PC-3 (cell line): Measurements from ENCODE around the gene PLVAP. TPM values are rescaled to one million over a fixed set of nuclear protein-coding genes. Genes with fewer than 3 reads are reported as not detected.

ENCODE experiments used
- ATAC-seq: fragments of 200-7000 bp; cut with Tn5 transposase; 2 replicates; pipeline ENCODE4 v1.9.1; 2020; ENCODE audit warnings: mild to moderate bottlenecking, moderate library complexity
- BruUV-seq: library from RNA; stranded (reverse); fragments of 400-500 nt; replicated peaks from 2 replicates; lab custom pipeline; 2021; lab: Mats Ljungman, UMichigan
- CTCF ChIA-PET: fragments of 300-600 bp; sonication (Branson Sonifier 250); formaldehyde crosslinking; loops from one replicate; lab custom pipeline; 2022; ENCODE audit warnings: antibody characterized with exemption; lab: Charles Lee
- POLR2A ChIA-PET: fragments of 300-600 bp; sonication (Branson Sonifier 250); formaldehyde crosslinking; loops from one replicate; lab custom pipeline; 2022; ENCODE audit warnings: antibody characterized with exemption; ENCODE audit not compliant: unreplicated experiment; lab: Charles Lee
- DNase-seq: peaks from one replicate; pipeline ENCODE4 v3.0.0-alpha.2; 2015
- H2AFZ ChIP-seq: fragments of 300-600 bp; sonication (generic); 2 replicates; pipeline ENCODE4 v1.6.0; 2016; ENCODE audit warnings: antibody characterized with exemption, low read length
- H3F3A ChIP-seq: fragments of 300-600 bp; sonication (generic); one replicate; pipeline ENCODE4 v1.6.0; 2017; ENCODE audit warnings: antibody characterized with exemption, low read length, control low read depth, mild to moderate bottlenecking; ENCODE audit not compliant: unreplicated experiment
- H3K27ac ChIP-seq: fragments of 300-600 bp; sonication (generic); 2 replicates; pipeline ENCODE4 v1.5.1; 2016; ENCODE audit warnings: mild to moderate bottlenecking, low read length
- H3K27me3 ChIP-seq: fragments of 300-600 bp; sonication (generic); 2 replicates; pipeline ENCODE4 v1.6.1; 2016; ENCODE audit warnings: low read length, mixed read lengths
- H3K36me3 ChIP-seq: fragments of 300-600 bp; sonication (generic); 2 replicates; pipeline ENCODE4 v1.6.1; 2016; ENCODE audit warnings: low read depth, mixed run types, low read length, mixed read lengths
- H3K4me1 ChIP-seq: fragments of 300-600 bp; sonication (generic); 2 replicates; pipeline ENCODE4 v1.5.1; 2016; ENCODE audit warnings: low read length; ENCODE audit not compliant: insufficient read depth
- H3K4me2 ChIP-seq: fragments of 300-600 bp; sonication (generic); 2 replicates; pipeline ENCODE4 v1.6.0; 2016; ENCODE audit warnings: low read length
- H3K4me3 ChIP-seq: fragments of 300-600 bp; sonication (generic); 2 replicates; pipeline ENCODE4 v1.5.1; 2016; ENCODE audit warnings: mild to moderate bottlenecking, low read length, mixed read lengths
- H3K79me2 ChIP-seq: fragments of 300-600 bp; sonication (generic); 2 replicates; pipeline ENCODE4 v1.6.1; 2017; ENCODE audit warnings: low read length, mixed read lengths
- H3K9ac ChIP-seq: fragments of 300-600 bp; sonication (generic); 2 replicates; pipeline ENCODE4 v1.6.0; 2016; ENCODE audit warnings: mild to moderate bottlenecking, low read length
- H3K9me2 ChIP-seq: fragments of 300-600 bp; sonication (generic); replicated peaks from 2 replicates; pipeline ENCODE4 v1.6.1; 2016; ENCODE audit warnings: mixed run types, low read length, mixed read lengths
- H3K9me3 ChIP-seq: fragments of 300-600 bp; sonication (generic); 2 replicates; pipeline ENCODE4 v1.6.1; 2016; ENCODE audit warnings: low read length, mixed read lengths
- H4K20me1 ChIP-seq: fragments of 300-600 bp; sonication (generic); 2 replicates; pipeline ENCODE4 v1.6.1; 2016; ENCODE audit warnings: low read length, mixed read lengths
- EZH2 ChIP-seq: fragments of 300-600 bp; sonication (generic); IDR thresholded peaks from one replicate; pipeline ENCODE4 v1.6.1; 2017; ENCODE audit warnings: antibody characterized with exemption, mild to moderate bottlenecking, low read length; ENCODE audit not compliant: unreplicated experiment
- EZH2phosphoT487 ChIP-seq: fragments of 300-600 bp; sonication (generic); IDR thresholded peaks from 2 replicates; pipeline ENCODE4 v1.6.1; 2018; ENCODE audit warnings: mild to moderate bottlenecking, antibody characterized with exemption, low read length, borderline replicate concordance
- intact Hi-C: fragments of 100-400 bp; cut with micrococcal nuclease; formaldehyde crosslinking; loops from 2 replicates; pipeline ENCODE4 v1.9.0; 2023
- total RNA-seq: library from RNA; depleted of rRNA; stranded (reverse); fragments of >200 nt; gene quantifications from 2 replicates; pipeline ENCODE4 v1.2.3, GENCODE V29; 2014
- TF ChIP-seq, protein P1 (sequence below): fragments of 300-600 bp; sonication (generic); conservative IDR thresholded peaks from 2 replicates; pipeline ENCODE4 v1.5.1; 2017; ENCODE audit warnings: antibody characterized with exemption, low read depth, mild to moderate bottlenecking, low read length

Gene PLVAP
- total RNA-seq, 1 experiment from 2014 or later: not detected

DNA sequence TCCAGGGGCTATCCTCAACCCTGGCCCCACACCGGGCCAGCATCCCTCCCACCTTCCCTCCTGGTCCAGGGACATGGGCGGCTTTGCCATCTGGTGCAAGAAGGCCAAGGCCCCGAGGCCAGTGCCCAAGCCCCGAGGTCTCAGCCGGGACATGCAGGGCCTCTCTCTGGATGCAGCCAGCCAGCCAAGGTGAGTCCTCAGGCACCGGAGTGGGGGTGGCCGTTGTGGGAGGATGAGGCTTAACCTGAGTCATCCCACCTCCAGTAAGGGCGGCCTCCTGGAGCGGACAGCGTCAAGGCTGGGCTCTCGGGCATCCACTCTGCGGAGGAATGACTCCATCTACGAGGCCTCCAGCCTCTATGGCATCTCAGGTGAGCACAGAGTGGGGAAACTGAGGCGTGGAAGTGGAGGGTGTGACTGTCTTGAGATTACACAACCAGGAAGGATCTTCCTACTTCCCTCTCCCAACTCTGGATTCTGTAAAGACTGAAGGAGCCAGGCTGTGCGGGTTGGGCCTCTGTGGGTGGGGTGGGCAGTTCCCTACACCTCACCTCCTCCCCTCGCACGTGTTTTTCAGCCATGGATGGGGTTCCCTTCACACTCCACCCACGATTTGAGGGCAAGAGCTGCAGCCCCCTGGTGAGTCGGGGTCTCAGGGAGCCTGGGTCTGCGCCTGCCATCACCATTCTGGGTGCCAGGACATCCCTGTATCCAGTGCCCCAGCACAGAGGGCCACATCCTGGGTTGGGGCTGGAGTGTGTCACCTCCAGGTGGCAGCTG, 46.5 kb upstream of the PLVAP start:
- ATAC-seq: no peak
- Histone ChIP-seq H3K27me3 (no peaks in the 10 kb centered on the region), H3K9me3 (no peaks in the 10 kb centered on the region), H3F3A (no peaks in the 10 kb centered on the region), H3K36me3 (no peaks in the 10 kb centered on the region), H4K20me1 (no peaks in the 10 kb centered on the region), H3K4me1 (peaks cover 14% of the 10 kb centered on the region; the same call in 1 of the 2 replicates), H3K9ac (no peak overlapping the region), H3K79me2 (peaks cover 7% of the 10 kb centered on the region; the same call in 1 of the 2 replicates), H3K27ac (no peak overlapping the region), H3K9me2 (no peaks in the 10 kb centered on the region), H3K4me3 (no peak overlapping the region), H2AFZ (no peak overlapping the region), H3K4me2 (no peak overlapping the region)
- ChIA-PET CTCF (no interaction called here), POLR2A (no interaction called here)
- TF ChIP-seq, protein P1, sequence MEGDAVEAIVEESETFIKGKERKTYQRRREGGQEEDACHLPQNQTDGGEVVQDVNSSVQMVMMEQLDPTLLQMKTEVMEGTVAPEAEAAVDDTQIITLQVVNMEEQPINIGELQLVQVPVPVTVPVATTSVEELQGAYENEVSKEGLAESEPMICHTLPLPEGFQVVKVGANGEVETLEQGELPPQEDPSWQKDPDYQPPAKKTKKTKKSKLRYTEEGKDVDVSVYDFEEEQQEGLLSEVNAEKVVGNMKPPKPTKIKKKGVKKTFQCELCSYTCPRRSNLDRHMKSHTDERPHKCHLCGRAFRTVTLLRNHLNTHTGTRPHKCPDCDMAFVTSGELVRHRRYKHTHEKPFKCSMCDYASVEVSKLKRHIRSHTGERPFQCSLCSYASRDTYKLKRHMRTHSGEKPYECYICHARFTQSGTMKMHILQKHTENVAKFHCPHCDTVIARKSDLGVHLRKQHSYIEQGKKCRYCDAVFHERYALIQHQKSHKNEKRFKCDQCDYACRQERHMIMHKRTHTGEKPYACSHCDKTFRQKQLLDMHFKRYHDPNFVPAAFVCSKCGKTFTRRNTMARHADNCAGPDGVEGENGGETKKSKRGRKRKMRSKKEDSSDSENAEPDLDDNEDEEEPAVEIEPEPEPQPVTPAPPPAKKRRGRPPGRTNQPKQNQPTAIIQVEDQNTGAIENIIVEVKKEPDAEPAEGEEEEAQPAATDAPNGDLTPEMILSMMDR: no peak
- TF ChIP-seq EZH2phosphoT487 (no peak), EZH2 (no peak)
- no peak for DNase-seq
- intact Hi-C loops: no loop called here
- no TSS peak for BruUV-seq

DNA sequence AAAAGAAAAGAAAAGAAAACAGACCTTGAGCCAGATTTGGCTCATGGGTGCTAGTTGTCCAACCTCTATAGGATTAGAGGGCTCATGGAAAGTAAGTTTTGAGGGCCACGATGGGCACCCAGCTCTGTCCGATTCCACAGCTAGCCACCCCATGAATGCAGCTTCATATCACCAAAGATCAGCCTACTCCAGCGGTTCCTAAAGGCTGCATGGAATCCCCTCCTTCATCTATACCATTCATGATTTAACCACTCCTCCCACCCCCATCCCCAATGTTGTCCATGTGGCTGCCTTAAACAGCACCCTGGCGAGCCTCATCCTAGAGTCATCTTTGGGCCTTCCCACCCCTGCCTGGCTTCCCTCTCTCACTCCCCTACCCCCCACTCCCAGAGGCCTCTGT, 44.8 kb upstream of the PLVAP start:
- Histone ChIP-seq H3K27me3 (no peaks in the 10 kb centered on the region), H3K9ac (no peak overlapping the region), H3K4me1 (peaks cover 16% of the 10 kb centered on the region; the same call in 1 of the 2 replicates), H3K79me2 (peaks cover 7% of the 10 kb centered on the region; the same call in 1 of the 2 replicates), H3K9me3 (no peaks in the 10 kb centered on the region), H3K4me2 (no peak overlapping the region), H3K4me3 (no peak overlapping the region), H4K20me1 (no peaks in the 10 kb centered on the region), H3K27ac (no peak overlapping the region), H3K9me2 (no peaks in the 10 kb centered on the region), H3F3A (no peaks in the 10 kb centered on the region), H2AFZ (no peak overlapping the region), H3K36me3 (no peaks in the 10 kb centered on the region)
- CTCF ChIA-PET: no interaction called here
- BruUV-seq: no TSS peak
- POLR2A ChIA-PET: no interaction called here
- intact Hi-C loops: no loop called here
- TF ChIP-seq, protein P1: no peak
- TF ChIP-seq EZH2 (no peak), EZH2phosphoT487 (no peak)
- no peak for DNase-seq
- no peak for ATAC-seq

DNA sequence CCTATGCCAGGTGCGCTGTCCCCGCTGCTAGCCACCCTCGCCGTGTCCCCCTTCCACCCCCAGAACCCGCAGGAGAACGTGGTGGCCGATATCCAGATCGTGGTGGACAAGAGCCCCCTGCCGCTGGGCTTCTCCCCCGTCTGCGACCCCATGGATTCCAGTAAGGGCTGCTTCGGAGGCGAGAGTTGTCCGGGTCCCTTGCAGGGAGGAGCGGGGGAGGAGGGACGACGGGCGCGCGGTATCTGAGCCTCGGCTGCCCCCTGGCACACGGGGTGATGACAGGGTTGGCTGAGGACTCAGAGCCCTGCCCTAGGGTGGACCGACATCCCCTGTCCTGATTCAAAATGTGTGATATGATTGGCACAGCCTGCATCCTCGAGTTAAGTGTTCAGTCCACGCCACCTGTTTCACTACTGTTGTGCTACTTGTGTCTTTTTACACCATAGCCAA, 43.4 kb upstream of the PLVAP start:
- Histone ChIP-seq H3K4me2 (peak overlapping the region; percentile 96), H3K27ac (no peak overlapping the region), H3K9ac (peak overlapping the region; percentile 61), H3K79me2 (peaks cover 7% of the 10 kb centered on the region; the same call in 1 of the 2 replicates), H3K4me3 (peak overlapping the region; percentile 88), H3F3A (no peaks in the 10 kb centered on the region), H2AFZ (peak overlapping the region; percentile 98), H3K36me3 (no peaks in the 10 kb centered on the region), H3K27me3 (no peaks in the 10 kb centered on the region), H3K9me2 (no peaks in the 10 kb centered on the region), H3K4me1 (peaks cover 16% of the 10 kb centered on the region; the same call in 1 of the 2 replicates), H3K9me3 (no peaks in the 10 kb centered on the region), H4K20me1 (no peaks in the 10 kb centered on the region)
- TSS peak; percentile 39 for BruUV-seq
- DNase-seq (peak; percentile 38), ATAC-seq (peak; percentile 53)
- TF ChIP-seq, protein P1: no peak
- TF ChIP-seq EZH2phosphoT487: no peak
- TF ChIP-seq EZH2: no peak
- intact Hi-C loops: no loop called here
- POLR2A ChIA-PET: no interaction called here
- CTCF ChIA-PET: no interaction called here
